H9 (cell line): ENCODE measurements around the gene MAML3. TPM values are rescaled to one million over a fixed set of nuclear protein-coding genes. Genes with fewer than 3 reads are reported as not detected.

Experiments used
- DNase-seq: peaks from one replicate; pipeline ENCODE4 v3.0.0-alpha.2; 2017
- H2AFZ ChIP-seq: one replicate; pipeline ENCODE4 v1.6.1; 2013; ENCODE audit warnings: mild to moderate bottlenecking, low read length, control low read depth, moderate library complexity
- H2AK5ac ChIP-seq: 2 replicates; pipeline ENCODE4 v1.6.1; 2013; ENCODE audit warnings: low read length, control low read depth, mixed read lengths; ENCODE audit not compliant: insufficient read length
- H2BK120ac ChIP-seq: one replicate; pipeline ENCODE4 v1.6.1; 2013; ENCODE audit warnings: low read depth, mild to moderate bottlenecking, low read length, control low read depth, inconsistent platforms; ENCODE audit not compliant: poor library complexity, severe bottlenecking
- H2BK12ac ChIP-seq: 2 replicates; pipeline ENCODE4 v1.6.1; 2013; ENCODE audit warnings: low read length, control low read depth, mixed read lengths, low read depth; ENCODE audit not compliant: insufficient read length
- H2BK15ac ChIP-seq: 2 replicates; pipeline ENCODE4 v1.6.1; 2013; ENCODE audit warnings: low read depth, low read length, control low read depth
- H2BK20ac ChIP-seq: one replicate; pipeline ENCODE4 v1.6.1; 2013; ENCODE audit warnings: low read depth, mild to moderate bottlenecking, low read length, control low read depth, inconsistent platforms; ENCODE audit not compliant: poor library complexity, severe bottlenecking
- H2BK5ac ChIP-seq: 2 replicates; pipeline ENCODE4 v1.6.1; 2013; ENCODE audit warnings: low read length, control low read depth, mixed read lengths; ENCODE audit not compliant: insufficient read length
- H3K14ac ChIP-seq: 2 replicates; pipeline ENCODE4 v1.6.1; 2013; ENCODE audit warnings: low read length, control low read depth; ENCODE audit not compliant: insufficient read depth
- H3K18ac ChIP-seq: 2 replicates; pipeline ENCODE4 v1.6.1; 2013; ENCODE audit warnings: low read depth, mild to moderate bottlenecking, mixed read lengths, low read length, control low read depth; ENCODE audit not compliant: insufficient read length
- H3K23ac ChIP-seq: 2 replicates; pipeline ENCODE4 v1.6.1; 2013; ENCODE audit warnings: low read length, control low read depth, mixed read lengths, low read depth; ENCODE audit not compliant: insufficient read length
- H3K23me2 ChIP-seq: 2 replicates; pipeline ENCODE4 v1.6.1; 2013; ENCODE audit warnings: low read depth, mild to moderate bottlenecking, mixed read lengths, low read length, control low read depth; ENCODE audit not compliant: insufficient read length, poor library complexity, severe bottlenecking
- H3K27ac ChIP-seq: 2 replicates; pipeline ENCODE4 v1.5.1; 2013; ENCODE audit warnings: low read length, control low read depth, mixed read lengths, low read depth; ENCODE audit not compliant: insufficient read length
- H3K27me3 ChIP-seq: 2 replicates; pipeline ENCODE4 v1.6.1; 2013; ENCODE audit warnings: low read length, control low read depth, inconsistent platforms; ENCODE audit not compliant: insufficient read depth
- H3K4ac ChIP-seq: 2 replicates; pipeline ENCODE4 v1.6.1; 2013; ENCODE audit warnings: low read depth, mild to moderate bottlenecking, control low read depth, inconsistent platforms, low read length, moderate library complexity
- H3K4me1 ChIP-seq: 2 replicates; pipeline ENCODE4 v1.6.1; 2013; ENCODE audit warnings: low read length, control low read depth, inconsistent platforms; ENCODE audit not compliant: insufficient read depth
- H3K4me2 ChIP-seq: 2 replicates; pipeline ENCODE4 v1.6.1; 2013; ENCODE audit warnings: low read length, control low read depth, mixed read lengths; ENCODE audit not compliant: insufficient read length, insufficient read depth
- H3K56ac ChIP-seq: 2 replicates; pipeline ENCODE4 v1.6.1; 2013; ENCODE audit warnings: low read depth, mild to moderate bottlenecking, mixed read lengths, low read length, control low read depth; ENCODE audit not compliant: insufficient read length
- H3K79me1 ChIP-seq: 2 replicates; pipeline ENCODE4 v1.6.1; 2013; ENCODE audit warnings: low read depth, mild to moderate bottlenecking, moderate library complexity, low read length, control low read depth, inconsistent platforms; ENCODE audit not compliant: insufficient read depth, poor library complexity, severe bottlenecking
- H3K79me2 ChIP-seq: 2 replicates; pipeline ENCODE4 v1.6.1; 2013; ENCODE audit warnings: low read length, control low read depth, inconsistent platforms; ENCODE audit not compliant: insufficient read depth
- H3K9ac ChIP-seq: 2 replicates; pipeline ENCODE4 v1.6.1; 2013; ENCODE audit warnings: low read length, control low read depth, mixed read lengths; ENCODE audit not compliant: insufficient read length; ENCODE audit errors: extremely low read depth
- H3K9me3 ChIP-seq: one replicate; pipeline ENCODE4 v1.6.1; 2013; ENCODE audit warnings: low read depth, low read length, inconsistent platforms; ENCODE audit not compliant: control insufficient read depth
- H3T11ph ChIP-seq: one replicate; pipeline ENCODE4 v1.6.1; 2013; ENCODE audit warnings: mild to moderate bottlenecking, low read length, control low read depth, inconsistent platforms
- H4K20me1 ChIP-seq: one replicate; pipeline ENCODE4 v1.6.1; 2013; ENCODE audit not compliant: control insufficient read depth, insufficient read length, insufficient read depth
- H4K5ac ChIP-seq: 2 replicates; pipeline ENCODE4 v1.6.1; 2013; ENCODE audit warnings: low read depth, mild to moderate bottlenecking, mixed read lengths, low read length, control low read depth; ENCODE audit not compliant: insufficient read length
- H4K8ac ChIP-seq: replicated peaks from 2 replicates; pipeline ENCODE4 v1.6.1; 2013; ENCODE audit warnings: low read length, control low read depth, mixed read lengths, low read depth; ENCODE audit not compliant: insufficient read length
- H4K91ac ChIP-seq: 2 replicates; pipeline ENCODE4 v1.6.1; 2013; ENCODE audit warnings: low read depth, mild to moderate bottlenecking, moderate library complexity, mixed read lengths, low read length, control low read depth; ENCODE audit not compliant: insufficient read length
- H3K27ac Mint-ChIP-seq, 3 experiments: 2 replicates in 2 of 3; 3 replicates in 1 of 3; pipeline ENCODE4 v1.8.0; 2020 to 2021; ENCODE audit warnings: mixed read lengths in 3 of 3, mild to moderate bottlenecking in 1 of 3, moderate library complexity in 1 of 3
- H3K27me3 Mint-ChIP-seq: 2 replicates; pipeline ENCODE4 v1.8.0; 2021; ENCODE audit warnings: low read depth, mild to moderate bottlenecking, moderate library complexity, mixed read lengths
- H3K36me3 Mint-ChIP-seq, 3 experiments: 2 replicates in 2 of 3; 3 replicates in 1 of 3; pipeline ENCODE4 v1.8.0; 2020 to 2021; ENCODE audit warnings: low read depth in 3 of 3, mixed read lengths in 3 of 3; ENCODE audit not compliant: insufficient read depth in 1 of 3
- H3K4me1 Mint-ChIP-seq, 2 experiments: 2 replicates each; pipeline ENCODE4 v1.8.0; 2020; ENCODE audit warnings: mixed read lengths in 2 of 2
- H3K4me3 Mint-ChIP-seq, 2 experiments: 2 replicates in 1 of 2; 3 replicates in 1 of 2; pipeline ENCODE4 v1.8.0; 2020 to 2021; ENCODE audit warnings: mild to moderate bottlenecking in 2 of 2, mixed read lengths in 2 of 2, moderate library complexity in 1 of 2
- H3K9me3 Mint-ChIP-seq, 2 experiments: 2 replicates in 1 of 2; 3 replicates in 1 of 2; pipeline ENCODE4 v1.8.0; 2020; ENCODE audit warnings: mild to moderate bottlenecking in 2 of 2, mixed read lengths in 2 of 2, moderate library complexity in 1 of 2
- CTCF ChIP-seq: fragments of 200-600 bp; sonication (generic); conservative IDR thresholded peaks from 3 replicates; pipeline ENCODE4 v1.8.0; 2021; ENCODE audit warnings: antibody characterized with exemption, mild to moderate bottlenecking
- WGBS: extraction: QIAGEN DNeasy Blood & Tissue Kit; methylation state at CpG from one replicate; pipeline ENCODE4 v1.1.7; 2013; ENCODE audit warnings: missing lambda C conversion rate, low lambda C conversion rate, mixed read lengths; ENCODE audit not compliant: insufficient read length; ENCODE audit errors: extremely low coverage; 5-methylcytosine and 5-hydroxymethylcytosine counted together
- total RNA-seq: library from RNA; stranded (reverse); gene quantifications from 2 replicates; pipeline ENCODE4 v1.2.1, GENCODE V29; 2021

MAML3 gene
- total RNA-seq, 1 experiment from 2014 or later: 3.9 TPM

GRCh38 chr4:139986106-139986505 lies 167.9 kb downstream of the MAML3 start:
- peaks cover 10% of the 10 kb centered on the region for H3K27me3 Mint-ChIP-seq

More at GRCh38 chr4:139986106-139986505, 167.9 kb downstream of the MAML3 start:
- no peak overlapping the region for H3K27ac ChIP-seq
- no peaks in the 10 kb centered on the region for H3K79me2 ChIP-seq
- H3K4me1 ChIP-seq: peaks cover 4% of the 10 kb centered on the region; the same call in 1 of the 2 replicates
- no peak overlapping the region for H2AFZ ChIP-seq
- no peaks in the 10 kb centered on the region for H3K23me2 ChIP-seq
- no peak overlapping the region for H4K8ac ChIP-seq
- DNase-seq: no peak
- H3K4ac ChIP-seq: no peak overlapping the region
- H3K79me1 ChIP-seq: no peaks in the 10 kb centered on the region
- TF ChIP-seq CTCF: no peak
- no peak overlapping the region for H3K56ac ChIP-seq
- no peak overlapping the region for H3K18ac ChIP-seq
- H3K9me3 Mint-ChIP-seq: no peaks in the 10 kb centered on the region; a peak in 1 of 5 replicates
- no peak overlapping the region for H3K14ac ChIP-seq
- no peak overlapping the region for H3K27ac Mint-ChIP-seq
- H3K9me3 ChIP-seq: no peaks in the 10 kb centered on the region
- H3K9ac ChIP-seq: no peak overlapping the region
- peaks cover 15 to 17% of the 10 kb centered on the region in 2 experiments for H3K4me1 Mint-ChIP-seq
- H3K27me3 ChIP-seq: no peaks in the 10 kb centered on the region
- no peak overlapping the region for H2AK5ac ChIP-seq
- H4K20me1 ChIP-seq: no peaks in the 10 kb centered on the region
- H3K4me2 ChIP-seq: no peak overlapping the region
- H2BK5ac ChIP-seq: no peak overlapping the region
- H3T11ph ChIP-seq: no peak overlapping the region
- H3K23ac ChIP-seq: no peak overlapping the region
- H2BK120ac ChIP-seq: no peak overlapping the region
- no peak overlapping the region for H2BK20ac ChIP-seq
- no peak overlapping the region for H2BK15ac ChIP-seq
- no CpG with 5 or more reads among the region's 5 CpGs for WGBS
- no peak overlapping the region for H4K91ac ChIP-seq
- H3K36me3 Mint-ChIP-seq: no peaks in the 10 kb centered on the region
- no peak overlapping the region for H2BK12ac ChIP-seq
- no peak overlapping the region for H4K5ac ChIP-seq
- H3K4me3 Mint-ChIP-seq: no peak overlapping the region
